NCI-H2196 (cell line): ENCODE data around the gene SMYD2.

Source experiments
- DNase-seq: peaks from one replicate; lab custom pipeline; 2025; ENCODE audit not compliant: unreplicated experiment; lab: John Stamatoyannopoulos, UW

Gene SMYD2

GRCh38 chr1:214327514-214327913, 46.6 kb downstream of the SMYD2 start:
- no peak for DNase-seq

GRCh38 chr1:214328770-214329469, 48.0 kb downstream of the SMYD2 start:
- peak; percentile 79 for DNase-seq

- no peak for DNase-seq
These were observed 48.7 kb downstream of the SMYD2 start for GRCh38 chr1:214329470-214330220.

GRCh38 chr1:214330222-214330621, 49.3 kb downstream of the SMYD2 start:
- no peak for DNase-seq

GRCh38 chr1:214330715-214331114, 49.8 kb downstream of the SMYD2 start:
- no peak for DNase-seq

GRCh38 chr1:214331180-214331579, 50.2 kb downstream of the SMYD2 start:
- no peak for DNase-seq

- peak; percentile 42 for DNase-seq
These were observed 51.0 kb downstream of the SMYD2 start for GRCh38 chr1:214331827-214332423.

- DNase-seq = peak; percentile 39
These were observed 52.2 kb downstream of the SMYD2 start for GRCh38 chr1:214332946-214333798.

GRCh38 chr1:214335567-214335966, 54.6 kb downstream of the SMYD2 start:
- no peak for DNase-seq

- no peak for DNase-seq
These were observed 56.1 kb downstream of the SMYD2 start for GRCh38 chr1:214337015-214337414.

GRCh38 chr1:214337511-214337910, 56.6 kb downstream of the SMYD2 start:
- DNase-seq = no peak

- DNase-seq = no peak
These were observed 57.3 kb downstream of the SMYD2 start for GRCh38 chr1:214338212-214338611.

- no peak for DNase-seq
These were observed 60.5 kb downstream of the SMYD2 start for GRCh38 chr1:214341459-214341858.

GRCh38 chr1:214341932-214342331, 61.0 kb downstream of the SMYD2 start:
- DNase-seq = no peak

GRCh38 chr1:214342525-214342924, 61.6 kb downstream of the SMYD2 start:
- DNase-seq = no peak

GRCh38 chr1:214344897-214345296, 63.9 kb downstream of the SMYD2 start:
- DNase-seq = no peak

GRCh38 chr1:214349008-214349407, 68.0 kb downstream of the SMYD2 start:
- no peak for DNase-seq

- no peak for DNase-seq
These were observed 68.8 kb downstream of the SMYD2 start for GRCh38 chr1:214349781-214350180.

GRCh38 chr1:214351551-214352277, 70.8 kb downstream of the SMYD2 start:
- DNase-seq = no peak

- DNase-seq = no peak
These were observed 71.9 kb downstream of the SMYD2 start for GRCh38 chr1:214352838-214353237.
